K562 (cell line): Measurements from ENCODE around the gene HMGXB3. TPM values are rescaled to one million over a fixed set of nuclear protein-coding genes. Genes with fewer than 3 reads are reported as not detected.

Source experiments
- BCOR ChIP-seq: fragments of 450-650 bp; IDR thresholded peaks from 2 replicates; pipeline ENCODE4 v1.6.1; 2016
- CEBPZ ChIP-seq: fragments of 150-350 bp; IDR thresholded peaks from 2 replicates; pipeline ENCODE4 v1.6.1; 2014; ENCODE audit warnings: low read depth, mild to moderate bottlenecking, low read length, borderline replicate concordance
- CHD4 ChIP-seq: fragments of 200-600 bp; sonication (generic); IDR thresholded peaks from 3 replicates; pipeline ENCODE4 v1.6.1; 2012; ENCODE audit warnings: low read depth, mild to moderate bottlenecking, mixed read lengths, low read length, inconsistent platforms; ENCODE audit not compliant: insufficient read depth, insufficient replicate concordance, poor library complexity, severe bottlenecking
- ELF1 ChIP-seq: fragments of 200-800 bp; sonication (Bioruptor generic); IDR thresholded peaks from 2 replicates; pipeline ENCODE4 v1.6.1; 2016; ENCODE audit warnings: missing genetic modification characterization, missing compliant biosample characterization
- ETV5 ChIP-seq: sonication (generic); formaldehyde crosslinking; IDR thresholded peaks from 2 replicates; pipeline ENCODE4 v1.4.0; 2020; ENCODE audit warnings: low read depth, mild to moderate bottlenecking, missing genetic modification reagents
- FOXJ3 ChIP-seq: sonication (generic); formaldehyde crosslinking; IDR thresholded peaks from 2 replicates; pipeline ENCODE4 v1.4.0; 2020; ENCODE audit warnings: mild to moderate bottlenecking, missing genetic modification reagents
- FOXK1 ChIP-seq: sonication (generic); formaldehyde crosslinking; IDR thresholded peaks from 2 replicates; pipeline ENCODE4 v1.8.0; 2022; ENCODE audit warnings: missing genetic modification reagents, mild to moderate bottlenecking, borderline replicate concordance
- HDAC2 ChIP-seq: fragments of 450-650 bp; IDR thresholded peaks from 2 replicates; pipeline ENCODE4 v1.6.1; 2016; ENCODE audit warnings: mild to moderate bottlenecking
- MAZ ChIP-seq, 2 experiments: fragments of 450-650 bp in 1 of 2; sonication (generic) in 1 of 2; formaldehyde crosslinking; IDR thresholded peaks in 1 of 2; conservative IDR thresholded peaks in 1 of 2; 2 replicates each; pipeline versions ENCODE4 v1.4.0 to v1.5.0; 2020; ENCODE audit warnings: mild to moderate bottlenecking in 1 of 2, missing genetic modification reagents in 1 of 2
- NCOA1 ChIP-seq: fragments of 450-650 bp; IDR thresholded peaks from 2 replicates; pipeline ENCODE4 v1.6.1; 2016; ENCODE audit warnings: low read depth
- REST ChIP-seq, 2 experiments: fragments of 450-650 bp; formaldehyde crosslinking in 1 of 2; IDR thresholded peaks; 2 replicates each; pipeline versions ENCODE4 v1.4.0 to v1.6.1; 2014 to 2020; ENCODE audit warnings: mild to moderate bottlenecking in 2 of 2, borderline replicate concordance in 1 of 2, low read depth in 1 of 2
- SRF ChIP-seq, 2 experiments: fragments of 250-450, 450-650 bp in 1 of 2; sonication (Bioruptor Pico) in 1 of 2; sonication (generic) in 1 of 2; formaldehyde crosslinking; IDR thresholded peaks; 2 replicates each; pipeline versions ENCODE4 v1.5.0 to v1.5.1; 2020 to 2022; ENCODE audit warnings: mild to moderate bottlenecking in 1 of 2, missing genetic modification reagents in 1 of 2
- TAL1 ChIP-seq: fragments of 450-650 bp; IDR thresholded peaks from 2 replicates; pipeline ENCODE4 v1.6.1; 2016; ENCODE audit warnings: mild to moderate bottlenecking
- USF1 ChIP-seq: sonication (generic); formaldehyde crosslinking; IDR thresholded peaks from 2 replicates; pipeline ENCODE4 v1.9.0; 2022; ENCODE audit warnings: mild to moderate bottlenecking, missing genetic modification reagents
- ZNF140 ChIP-seq: fragments of 250-450 bp; sonication (Bioruptor Pico); IDR thresholded peaks from 2 replicates; pipeline ENCODE4 v1.8.0; 2021; ENCODE audit warnings: moderate library complexity, mild to moderate bottlenecking, inconsistent platforms
- polyA plus RNA-seq, 8 experiments: library from polyadenylated mRNA; depleted of rRNA in 4 of 8; stranded (reverse) in 5 of 8; unstranded in 3 of 8; fragments of >200 nt; fragmentation: Nextera tagmentation in 2 of 8; fragmentation: Illumina TruSeq in 1 of 8; extraction: Ambion mirVana in 2 of 8; extraction: Trizol in 1 of 8; gene quantifications; 2 replicates each; pipeline versions ENCODE4 v1.2.1 to v1.2.3, GENCODE V29; 2011 to 2014; ENCODE audit warnings: inconsistent platforms in 1 of 8, missing spikeins in 1 of 8
- total RNA-seq, 7 experiments: library from RNA; depleted of rRNA in 6 of 7; stranded (reverse); fragments of >200 nt in 6 of 7; fragmentation: Illumina TruSeq in 2 of 7; extraction: Trizol in 2 of 7; gene quantifications; 2 replicates each; pipeline versions ENCODE4 v1.2.1 to v1.2.3, GENCODE V29; 2011 to 2021; ENCODE audit warnings: low replicate concordance in 1 of 7

Gene HMGXB3
- total and polyA plus RNA-seq, 9 of the 15 experiments (the other 6 are each of a cell fraction or from before 2014, with no cell fraction given): 1.8 to 44.1 (median 32.2) TPM

- peak; percentile 65 for TF ChIP-seq REST (IDR thresholded peaks at IDR 0.05; ENCODE audit: borderline replicate concordance)
- TF ChIP-seq REST (CRISPR knock-in tag; IDR thresholded peaks at IDR 0.05; ENCODE audit: low read depth): peak; percentile 67
- TF ChIP-seq HDAC2: no peak
- TF ChIP-seq FOXK1 (CRISPR knock-in tag): peak; percentile 85; the same call in 1 of the 2 replicates
- no peak for TF ChIP-seq BCOR
- peak; percentile 80 to 91 for TF ChIP-seq MAZ (CRISPR knock-in tag; conservative IDR thresholded peaks at IDR 0.05 in 1 of 2, IDR thresholded peaks at IDR 0.05 in 1 of 2)
- TF ChIP-seq CEBPZ: no peak
- peak; percentile 91; the same call in 1 of the 2 replicates for TF ChIP-seq ETV5 (CRISPR knock-in tag)
- TF ChIP-seq FOXJ3 (CRISPR knock-in tag): no peak
- peak; percentile 96 for TF ChIP-seq USF1 (CRISPR knock-in tag)
- peak; percentile 96 for TF ChIP-seq NCOA1
- TF ChIP-seq ELF1 (tag): peak; percentile 86
- TF ChIP-seq ZNF140: no peak
- TF ChIP-seq CHD4: no peak
- peak in 1 of 2 experiments; percentile 77; a peak in 2 of 4 replicates for TF ChIP-seq SRF (CRISPR knock-in tag; IDR thresholded peaks at IDR 0.05)
- no peak for TF ChIP-seq TAL1
These were observed at the start of gene HMGXB3, which contains the start of gene TIGD6 (continued) for GRCh38 chr5:150000256-150000989.
